ENCODE data around the gene TMEM128.

TMEM128 gene

DNA sequence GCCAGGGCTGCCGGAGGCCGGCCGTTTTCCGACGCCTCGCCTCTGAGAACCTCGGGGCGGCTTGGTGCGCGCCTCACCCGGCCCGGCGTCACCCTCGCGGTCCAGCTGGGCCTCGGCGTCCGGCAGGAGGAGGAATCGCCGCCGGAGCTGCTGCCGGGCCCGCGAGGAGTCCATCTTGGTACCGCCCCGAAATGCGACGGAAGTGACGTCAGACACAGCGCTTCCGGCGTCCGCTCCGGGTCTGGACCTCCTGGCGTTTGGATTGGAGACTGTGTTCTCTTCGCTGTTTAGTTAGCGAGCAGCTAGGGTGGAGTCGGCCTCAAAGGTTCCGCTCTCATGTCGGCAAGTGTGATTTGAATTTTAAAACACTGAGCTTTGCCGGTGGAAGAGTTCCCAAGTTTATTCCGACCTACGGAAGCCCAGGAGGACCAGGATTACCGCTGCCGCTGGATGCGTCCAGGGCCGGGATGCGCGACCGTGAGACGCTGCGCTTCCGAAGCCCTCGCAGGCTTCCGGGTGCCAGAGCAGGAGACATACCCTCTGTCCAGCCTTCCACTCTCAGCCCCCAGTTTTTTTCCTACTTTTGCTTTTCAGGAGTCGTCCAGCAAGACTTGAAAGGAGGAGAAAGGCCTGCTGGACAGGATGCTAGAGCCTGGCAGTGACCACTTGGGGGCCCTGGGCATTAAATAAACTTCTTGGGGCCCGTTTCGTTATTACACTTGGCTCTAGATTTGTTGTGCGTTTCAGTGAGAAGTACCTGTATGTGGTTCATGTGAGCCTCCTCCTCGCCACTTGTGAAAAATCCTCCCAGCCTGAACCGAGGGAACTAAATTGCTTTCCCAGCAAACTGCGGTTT lies at the start of gene TMEM128:
Gene TMEM128, minus strand, starts transcription at position 195 of the 856 bp plus-strand sequence. Its CDS starts 21 bp downstream, at position 174.
- H3K9me3 ChIP-seq (ENCODE audit: low read length) = no peaks in the 10 kb centered on the region
- H3K4me1 ChIP-seq (ENCODE audit: insufficient read depth, low read length, severe bottlenecking) = peaks cover 14% of the 10 kb centered on the region
- H2AFZ ChIP-seq (ENCODE audit: low read length) = no peak within 1 kb of the TSS; the same call in 1 of the 2 replicates
- peak within 1 kb of the TSS; percentile 89 for H3K9ac ChIP-seq (ENCODE audit: low read length)
- no peaks in the 10 kb centered on the region for H3F3A ChIP-seq (ENCODE audit: insufficient read depth, low read length)
- H3K36me3 ChIP-seq (ENCODE audit: insufficient read depth, low read length) = peaks cover 15% of the 10 kb centered on the region; the same call in 1 of the 2 replicates
- TF ChIP-seq EZH2 (IDR thresholded peaks at IDR 0.05; ENCODE audit: borderline replicate concordance, low read length) = no peak
- TF ChIP-seq, protein P1, sequence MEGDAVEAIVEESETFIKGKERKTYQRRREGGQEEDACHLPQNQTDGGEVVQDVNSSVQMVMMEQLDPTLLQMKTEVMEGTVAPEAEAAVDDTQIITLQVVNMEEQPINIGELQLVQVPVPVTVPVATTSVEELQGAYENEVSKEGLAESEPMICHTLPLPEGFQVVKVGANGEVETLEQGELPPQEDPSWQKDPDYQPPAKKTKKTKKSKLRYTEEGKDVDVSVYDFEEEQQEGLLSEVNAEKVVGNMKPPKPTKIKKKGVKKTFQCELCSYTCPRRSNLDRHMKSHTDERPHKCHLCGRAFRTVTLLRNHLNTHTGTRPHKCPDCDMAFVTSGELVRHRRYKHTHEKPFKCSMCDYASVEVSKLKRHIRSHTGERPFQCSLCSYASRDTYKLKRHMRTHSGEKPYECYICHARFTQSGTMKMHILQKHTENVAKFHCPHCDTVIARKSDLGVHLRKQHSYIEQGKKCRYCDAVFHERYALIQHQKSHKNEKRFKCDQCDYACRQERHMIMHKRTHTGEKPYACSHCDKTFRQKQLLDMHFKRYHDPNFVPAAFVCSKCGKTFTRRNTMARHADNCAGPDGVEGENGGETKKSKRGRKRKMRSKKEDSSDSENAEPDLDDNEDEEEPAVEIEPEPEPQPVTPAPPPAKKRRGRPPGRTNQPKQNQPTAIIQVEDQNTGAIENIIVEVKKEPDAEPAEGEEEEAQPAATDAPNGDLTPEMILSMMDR (IDR thresholded peaks at IDR 0.05; ENCODE audit: low read length) = no peak
- H3K79me2 ChIP-seq (ENCODE audit: insufficient read depth, low read length) = 0 out of 2 replicates have a peak, but pooled peaks cover 5% of the 10 kb centered on the region
- no peaks in the 10 kb centered on the region for H4K20me1 ChIP-seq (ENCODE audit: insufficient read depth, low read length)
- H3K27me3 ChIP-seq (ENCODE audit: insufficient read depth, low read length) = no peaks in the 10 kb centered on the region
- H3K27ac ChIP-seq (ENCODE audit: low read depth, low read length, poor library complexity, severe bottlenecking) = peak within 1 kb of the TSS; percentile 57
- peak within 1 kb of the TSS; percentile 84 for H3K4me3 ChIP-seq (ENCODE audit: low read depth, low read length, poor library complexity, severe bottlenecking)
- H3K9me2 ChIP-seq (ENCODE audit: low read depth, low read length) = no peaks in the 10 kb centered on the region
- H3K4me2 ChIP-seq (ENCODE audit: low read length) = peak within 1 kb of the TSS; percentile 96

DNA sequence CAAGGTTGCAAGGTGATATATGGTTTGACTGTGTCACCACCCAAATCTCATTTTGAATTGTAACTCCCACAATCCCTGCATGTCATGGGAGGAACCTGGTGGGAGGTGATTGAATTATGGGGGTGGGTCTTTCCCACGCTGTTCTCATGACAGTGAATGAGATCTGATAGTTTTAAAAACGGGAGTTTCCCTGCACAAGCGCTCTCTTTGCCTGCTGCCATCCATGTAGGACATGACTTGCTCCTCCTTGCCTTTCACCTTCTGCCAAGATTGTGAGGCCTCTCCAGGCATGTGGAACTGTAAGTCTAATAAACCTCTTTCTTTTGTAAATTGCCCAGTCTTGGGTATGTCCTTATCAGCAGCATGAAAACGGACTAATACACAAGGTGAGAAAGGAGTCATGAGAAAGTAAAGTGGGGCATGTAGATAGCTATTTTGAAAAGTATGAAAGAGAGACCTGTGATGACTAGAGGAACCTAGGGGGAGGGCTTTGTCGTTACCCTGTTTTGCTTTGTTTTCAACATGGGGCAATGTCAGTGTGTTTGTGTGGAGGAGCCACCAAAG lies 48.3 kb upstream of the TMEM128 start:
- no peaks in the 10 kb centered on the region for H3K9me3 ChIP-seq (ENCODE audit: low read length)
- H3K27ac ChIP-seq (ENCODE audit: low read depth, low read length, poor library complexity, severe bottlenecking) = no peak overlapping the region
- no peaks in the 10 kb centered on the region for H3K9me2 ChIP-seq (ENCODE audit: low read depth, low read length)
- no peaks in the 10 kb centered on the region for H4K20me1 ChIP-seq (ENCODE audit: insufficient read depth, low read length)
- TF ChIP-seq, protein P1 (IDR thresholded peaks at IDR 0.05; ENCODE audit: low read length) = no peak
- no peak for TF ChIP-seq EZH2 (IDR thresholded peaks at IDR 0.05; ENCODE audit: borderline replicate concordance, low read length)
- H3K4me1 ChIP-seq (ENCODE audit: insufficient read depth, low read length, severe bottlenecking) = peaks cover 1% of the 10 kb centered on the region
- no peaks in the 10 kb centered on the region for H3K36me3 ChIP-seq (ENCODE audit: insufficient read depth, low read length)
- no peaks in the 10 kb centered on the region for H3K27me3 ChIP-seq (ENCODE audit: insufficient read depth, low read length)
- H3K4me3 ChIP-seq (ENCODE audit: low read depth, low read length, poor library complexity, severe bottlenecking) = no peak overlapping the region
- no peaks in the 10 kb centered on the region for H3F3A ChIP-seq (ENCODE audit: insufficient read depth, low read length)
- H2AFZ ChIP-seq (ENCODE audit: low read length) = no peak overlapping the region
- no peak overlapping the region for H3K4me2 ChIP-seq (ENCODE audit: low read length)
- H3K9ac ChIP-seq (ENCODE audit: low read length) = no peak overlapping the region
- no peaks in the 10 kb centered on the region for H3K79me2 ChIP-seq (ENCODE audit: insufficient read depth, low read length)

DNA sequence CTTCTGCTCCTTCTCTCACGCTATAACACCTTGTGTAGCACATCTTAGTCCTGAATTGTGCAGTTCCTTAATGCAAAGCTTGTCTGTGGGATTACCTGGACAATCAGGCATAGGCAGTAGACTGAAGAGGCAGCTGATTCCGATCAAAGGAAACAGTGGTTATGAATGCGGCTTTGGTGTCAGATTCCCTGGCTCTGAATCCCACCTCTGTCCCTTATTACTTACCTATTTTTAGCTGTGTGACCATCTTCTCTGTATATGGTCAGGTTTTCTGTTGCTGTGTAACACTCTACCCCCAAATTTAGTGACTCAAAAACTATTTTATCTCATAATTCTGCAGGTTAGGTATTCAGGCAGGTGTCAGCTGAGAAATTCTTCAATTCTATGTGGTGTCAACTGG lies 45.3 kb upstream of the TMEM128 start:
- Histone ChIP-seq H3K9ac (ENCODE audit: low read length) (no peak overlapping the region), H3K27me3 (ENCODE audit: insufficient read depth, low read length) (no peaks in the 10 kb centered on the region), H3K9me3 (ENCODE audit: low read length) (no peaks in the 10 kb centered on the region), H3K36me3 (ENCODE audit: insufficient read depth, low read length) (no peaks in the 10 kb centered on the region), H3F3A (ENCODE audit: insufficient read depth, low read length) (no peaks in the 10 kb centered on the region), H3K79me2 (ENCODE audit: insufficient read depth, low read length) (peaks cover 14% of the 10 kb centered on the region), H3K9me2 (ENCODE audit: low read depth, low read length) (no peaks in the 10 kb centered on the region), H2AFZ (ENCODE audit: low read length) (no peak overlapping the region), H3K4me3 (ENCODE audit: low read depth, low read length, poor library complexity, severe bottlenecking) (no peak overlapping the region), H3K4me1 (ENCODE audit: insufficient read depth, low read length, severe bottlenecking) (peaks cover 19% of the 10 kb centered on the region), H4K20me1 (ENCODE audit: insufficient read depth, low read length) (no peaks in the 10 kb centered on the region), H3K27ac (ENCODE audit: low read depth, low read length, poor library complexity, severe bottlenecking) (no peak overlapping the region), H3K4me2 (ENCODE audit: low read length) (no peak overlapping the region)
- no peak for TF ChIP-seq EZH2 (IDR thresholded peaks at IDR 0.05; ENCODE audit: borderline replicate concordance, low read length)
- TF ChIP-seq, protein P1 (IDR thresholded peaks at IDR 0.05; ENCODE audit: low read length) = no peak
